Measurements from ENCODE around the gene TMEM131L.

DNA sequence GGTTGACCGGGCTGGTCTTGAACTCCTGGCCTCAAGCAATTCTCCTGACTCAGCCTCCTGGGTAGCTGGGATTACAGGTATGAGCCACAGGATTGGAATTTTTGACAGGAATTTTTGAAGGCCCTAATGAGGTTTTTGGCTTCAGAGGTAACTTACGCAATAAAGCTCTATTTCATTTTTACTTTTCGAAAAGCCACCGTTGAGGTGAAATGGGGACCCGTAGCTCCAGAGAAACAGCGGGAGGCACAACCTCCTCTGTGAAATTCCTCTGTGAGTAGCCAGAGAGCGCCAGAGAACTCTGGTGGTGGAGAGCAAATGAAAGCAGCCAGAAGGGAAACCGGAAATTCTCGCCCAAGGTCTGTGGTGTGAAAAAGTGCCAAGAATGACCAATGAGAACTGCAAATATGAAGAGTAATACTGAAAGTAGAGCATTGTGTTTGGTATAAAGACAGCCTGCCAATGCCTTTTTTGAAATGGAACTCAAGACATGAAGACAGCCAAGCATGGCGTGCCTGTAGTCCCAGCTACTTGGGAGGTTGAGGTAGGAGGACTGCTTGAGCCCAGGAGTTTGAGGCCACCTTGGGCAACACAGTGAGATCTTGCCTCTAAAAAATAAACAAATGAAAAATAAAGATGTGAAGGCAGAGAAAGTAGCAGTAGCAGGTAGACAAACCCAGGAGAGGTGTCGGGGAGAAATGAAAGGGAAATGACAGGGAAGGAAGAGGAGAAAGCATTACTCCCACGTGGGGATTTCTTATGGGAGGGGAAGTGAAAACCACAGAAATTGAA is 33.0 kb upstream of the TMEM131L start:
- TF ChIP-seq POLR2A (IDR thresholded peaks at IDR 0.05) (no peak), POLR2AphosphoS5 (IDR thresholded peaks at IDR 0.05) (no peak)
- TF ChIP-seq, protein P1, sequence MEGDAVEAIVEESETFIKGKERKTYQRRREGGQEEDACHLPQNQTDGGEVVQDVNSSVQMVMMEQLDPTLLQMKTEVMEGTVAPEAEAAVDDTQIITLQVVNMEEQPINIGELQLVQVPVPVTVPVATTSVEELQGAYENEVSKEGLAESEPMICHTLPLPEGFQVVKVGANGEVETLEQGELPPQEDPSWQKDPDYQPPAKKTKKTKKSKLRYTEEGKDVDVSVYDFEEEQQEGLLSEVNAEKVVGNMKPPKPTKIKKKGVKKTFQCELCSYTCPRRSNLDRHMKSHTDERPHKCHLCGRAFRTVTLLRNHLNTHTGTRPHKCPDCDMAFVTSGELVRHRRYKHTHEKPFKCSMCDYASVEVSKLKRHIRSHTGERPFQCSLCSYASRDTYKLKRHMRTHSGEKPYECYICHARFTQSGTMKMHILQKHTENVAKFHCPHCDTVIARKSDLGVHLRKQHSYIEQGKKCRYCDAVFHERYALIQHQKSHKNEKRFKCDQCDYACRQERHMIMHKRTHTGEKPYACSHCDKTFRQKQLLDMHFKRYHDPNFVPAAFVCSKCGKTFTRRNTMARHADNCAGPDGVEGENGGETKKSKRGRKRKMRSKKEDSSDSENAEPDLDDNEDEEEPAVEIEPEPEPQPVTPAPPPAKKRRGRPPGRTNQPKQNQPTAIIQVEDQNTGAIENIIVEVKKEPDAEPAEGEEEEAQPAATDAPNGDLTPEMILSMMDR (IDR thresholded peaks at IDR 0.05): peak in 3 of 4 experiments; percentile 7 to 49 (median 41)
